Pancreas (tissue), 10 donors: ENCODE measurements around the gene WBP11. TPM values are rescaled to one million over a fixed set of nuclear protein-coding genes. Genes with fewer than 3 reads are reported as not detected.
A peak's percentile ranks its signal among the peaks of the same experiment; 100 is the strongest.

Experiments
- ATAC-seq, 4 donors: fragments of 200-7000 bp; cut with Tn5 transposase; one replicate each; pipeline versions ENCODE4 v1.8.0 to v1.9.1; 2020; ENCODE audit warnings: mild to moderate bottlenecking in 4 of 4, moderate library complexity in 4 of 4
- DNase-seq, 6 donors: peaks; one replicate each; pipeline ENCODE4 v3.0.0-alpha.2; 2020
- FAIRE-seq: peaks from 2 replicates; lab custom pipeline; 2012; peaks lifted over from hg19 to GRCh38; lab: Jason Lieb, UNC
- H3K27ac ChIP-seq, 4 donors: fragments of 200-600 bp; sonication (generic); 1 replicate in 3 of 4; 2 replicates in 1 of 4; pipeline versions ENCODE4 v1.5.0 to v1.8.0; 2020
- H3K27me3 ChIP-seq, 4 donors: fragments of 200-600 bp; one replicate each; pipeline ENCODE4 v1.8.0; 2021
- H3K36me3 ChIP-seq, 3 donors: fragments of 200-600 bp; sonication (generic) in 1 of 3; one replicate each; pipeline versions ENCODE4 v1.5.0 to v1.8.0; 2020 to 2021
- H3K4me1 ChIP-seq, 3 donors: fragments of 200-600 bp; one replicate each; pipeline ENCODE4 v1.8.0; 2021
- H3K4me3 ChIP-seq, 4 donors: fragments of 200-600 bp; sonication (generic) in 2 of 4; one replicate each; pipeline versions ENCODE4 v1.5.0 to v1.8.0; 2020 to 2021
- H3K9me3 ChIP-seq, 4 donors: fragments of 200-600 bp; one replicate each; pipeline ENCODE4 v1.8.0; 2021
- WGBS, 2 donors: extraction: QIAGEN DNeasy Blood & Tissue Kit; methylation state at CpG; one replicate each; pipeline ENCODE4 v1.1.7; 2013; 5-methylcytosine and 5-hydroxymethylcytosine counted together
- intact Hi-C, 3 donors: fragments of 100-400 bp; cut with DNase I; formaldehyde crosslinking; loops; one replicate each; pipeline versions ENCODE4 v1.11.1 to v1.14.2; 2022
- polyA plus RNA-seq, 2 donors: library from polyadenylated mRNA; stranded (reverse); fragments of 200-250 nt; gene quantifications; one replicate each; pipeline ENCODE4 v1.2.3, GENCODE V29; 2013
- total RNA-seq, 6 donors: library from RNA; stranded (reverse); fragmentation: NEBNext Ultra II Directional in 4 of 6; extraction: Animal tissue kit (Norgen Biotek cat#: 25700) in 4 of 6; gene quantifications; one replicate each; pipeline versions ENCODE4 v1.2.1 to v1.2.4, GENCODE V29; 2021 to 2023
- TF ChIP-seq, protein P1 (sequence below), 4 donors: fragments of 200-600 bp; sonication (generic) in 3 of 4; IDR thresholded peaks; one replicate each; pipeline versions ENCODE4 v1.5.0 to v1.8.0; 2021; ENCODE audit warnings: antibody characterized with exemption in 4 of 4
- donor health status: healthy with polysubstance abuse.
- donor health status: DM: no; HTN: no; CAD: no; lungs with moderate emphysema.
- donor health status: DM: no; HTN: no; CAD: no.
- donor health status: control.
- donor health status: control.
- donor health status: Bipolar disorder and iron deficiency.
- donor health status: DM: yes; HTN: yes; CAD: no.
- donor health status: DM: no; HTN: no; CAD: no.
- donor health status: DM: no; HTN: no; CAD: no.
- donor health status: DM: yes; HTN: yes; CAD: no.

The WBP11 gene
- total and polyA plus RNA-seq, 8 donors = 7.9 to 28.5 (median 19.1) TPM

DNA sequence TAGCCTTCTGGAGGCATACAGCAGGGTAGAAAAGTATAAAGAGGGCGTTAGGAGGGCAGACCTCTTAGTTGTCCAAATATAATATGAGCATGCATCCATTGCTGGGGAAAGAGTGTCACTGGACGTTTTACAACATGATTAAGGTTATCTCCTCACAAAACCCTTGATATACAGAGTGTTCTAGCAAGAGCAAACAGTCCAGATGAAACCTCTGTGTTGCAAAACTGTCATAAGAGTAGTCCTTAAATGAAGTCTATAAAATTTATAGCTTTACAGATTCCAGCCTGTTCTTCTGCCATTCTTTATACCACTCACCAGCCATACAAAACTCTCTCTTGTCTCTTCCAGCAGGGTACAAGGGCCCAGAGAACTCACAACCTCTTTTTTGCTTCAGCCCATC lies 21.7 kb downstream of the WBP11 start:
- no peak for DNase-seq
- no peak for ATAC-seq
- Histone ChIP-seq H3K9me3 (no peaks in the 10 kb centered on the region), H3K4me3 (no peak overlapping the region), H3K36me3 (peaks cover 0 to 3% (median 0%) of the 10 kb centered on the region in 3 donors), H3K27me3 (no peaks in the 10 kb centered on the region), H3K27ac (no peak overlapping the region), H3K4me1 (peaks cover 4 to 9% (median 6%) of the 10 kb centered on the region in 3 donors)
- intact Hi-C loops = no loop called here
- FAIRE-seq = no peak
- WGBS, 2 donors = 55% methylated on average over 2 of the region's 2 CpGs
- TF ChIP-seq, protein P1, sequence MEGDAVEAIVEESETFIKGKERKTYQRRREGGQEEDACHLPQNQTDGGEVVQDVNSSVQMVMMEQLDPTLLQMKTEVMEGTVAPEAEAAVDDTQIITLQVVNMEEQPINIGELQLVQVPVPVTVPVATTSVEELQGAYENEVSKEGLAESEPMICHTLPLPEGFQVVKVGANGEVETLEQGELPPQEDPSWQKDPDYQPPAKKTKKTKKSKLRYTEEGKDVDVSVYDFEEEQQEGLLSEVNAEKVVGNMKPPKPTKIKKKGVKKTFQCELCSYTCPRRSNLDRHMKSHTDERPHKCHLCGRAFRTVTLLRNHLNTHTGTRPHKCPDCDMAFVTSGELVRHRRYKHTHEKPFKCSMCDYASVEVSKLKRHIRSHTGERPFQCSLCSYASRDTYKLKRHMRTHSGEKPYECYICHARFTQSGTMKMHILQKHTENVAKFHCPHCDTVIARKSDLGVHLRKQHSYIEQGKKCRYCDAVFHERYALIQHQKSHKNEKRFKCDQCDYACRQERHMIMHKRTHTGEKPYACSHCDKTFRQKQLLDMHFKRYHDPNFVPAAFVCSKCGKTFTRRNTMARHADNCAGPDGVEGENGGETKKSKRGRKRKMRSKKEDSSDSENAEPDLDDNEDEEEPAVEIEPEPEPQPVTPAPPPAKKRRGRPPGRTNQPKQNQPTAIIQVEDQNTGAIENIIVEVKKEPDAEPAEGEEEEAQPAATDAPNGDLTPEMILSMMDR (IDR thresholded peaks at IDR 0.05) = no peak

DNA sequence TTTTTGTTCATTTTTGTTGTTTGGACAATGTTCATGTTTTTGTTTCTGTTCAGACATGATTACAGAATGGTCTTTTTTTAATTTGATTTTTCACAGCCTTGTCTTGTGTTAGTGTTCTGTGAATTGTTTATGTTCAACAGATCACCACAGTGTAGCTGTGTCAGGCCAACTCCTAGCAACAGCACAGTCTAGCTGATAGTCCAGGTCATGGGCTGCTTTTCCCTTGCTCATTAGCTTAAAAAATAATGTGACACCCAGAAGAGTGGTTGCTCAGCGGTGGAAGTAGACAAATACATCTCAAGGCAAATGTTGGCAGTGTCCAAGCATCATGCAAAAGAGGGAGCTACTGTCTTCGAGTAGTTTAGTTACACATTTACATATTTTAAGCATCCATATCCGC lies 22.4 kb downstream of the WBP11 start:
- 69 to 75% methylated on average over 3 of the region's 3 CpGs for WGBS, 2 donors
- Histone ChIP-seq H3K27me3 (no peaks in the 10 kb centered on the region), H3K9me3 (no peaks in the 10 kb centered on the region), H3K36me3 (no peaks in the 10 kb centered on the region), H3K4me1 (peaks cover 9 to 12% (median 10%) of the 10 kb centered on the region in 3 donors), H3K27ac (no peak overlapping the region), H3K4me3 (no peak overlapping the region)
- FAIRE-seq = no peak
- TF ChIP-seq, protein P1 (IDR thresholded peaks at IDR 0.05) = no peak
- ATAC-seq = peak in 1 of 4 donors; percentile 34
- intact Hi-C loops = no loop called here
- DNase-seq = no peak

DNA sequence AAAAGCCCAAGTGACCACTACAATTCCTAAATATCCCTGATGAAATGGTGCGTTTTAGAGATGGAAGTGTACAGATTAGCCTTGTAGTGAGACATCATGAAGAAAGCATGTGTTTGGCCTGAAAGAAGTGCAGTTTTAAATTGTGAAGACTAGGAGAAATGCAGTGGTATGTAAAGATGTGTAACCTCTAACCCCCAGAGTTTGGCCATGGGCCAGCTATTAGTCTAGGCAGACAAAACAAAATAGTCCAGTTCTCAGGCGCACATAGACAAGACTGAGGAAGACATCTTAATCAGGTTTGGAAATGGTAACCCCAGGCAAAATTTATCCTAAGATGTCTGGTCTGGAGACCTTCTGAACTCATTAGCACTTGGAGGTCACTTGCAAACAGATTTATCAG lies 23.4 kb downstream of the WBP11 start:
- DNase-seq (no peak), ATAC-seq (no peak), FAIRE-seq (no peak)
- intact Hi-C loops = no loop called here
- H3K4me3 ChIP-seq = no peak overlapping the region
- H3K36me3 ChIP-seq = no peaks in the 10 kb centered on the region
- H3K27me3 ChIP-seq = no peaks in the 10 kb centered on the region
- no peak overlapping the region for H3K27ac ChIP-seq
- 90 to 94% methylated on average over 2 of the region's 2 CpGs for WGBS, 2 donors
- no peaks in the 10 kb centered on the region for H3K9me3 ChIP-seq
- H3K4me1 ChIP-seq = peaks cover 9 to 12% (median 10%) of the 10 kb centered on the region in 3 donors
- TF ChIP-seq, protein P1 (IDR thresholded peaks at IDR 0.05) = no peak

DNA sequence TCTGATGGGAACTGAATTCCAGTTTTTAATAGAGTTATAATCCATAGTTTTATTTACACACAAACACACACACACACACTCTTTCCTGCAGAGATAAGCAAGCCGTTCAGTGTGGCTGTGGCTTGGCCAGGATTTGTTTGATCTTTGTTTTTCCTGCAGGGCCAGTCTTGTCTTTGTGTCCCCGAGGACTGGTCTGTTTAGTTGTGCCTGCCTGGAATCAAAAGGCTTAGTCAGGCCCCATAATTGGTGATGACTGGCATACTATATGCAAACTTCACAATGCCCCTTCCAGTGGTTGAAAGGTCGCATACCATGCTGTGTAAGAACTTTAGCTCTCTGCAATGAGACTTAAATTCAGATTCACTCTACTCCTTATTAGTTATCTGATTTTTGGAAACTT lies 26.0 kb downstream of the WBP11 start:
- H3K36me3 ChIP-seq = no peaks in the 10 kb centered on the region
- peak in 3 of 6 donors; percentile 42 to 58 (median 55) for DNase-seq
- WGBS, 2 donors = 19 to 21% methylated on average over 3 of the region's 3 CpGs
- peak in 3 of 4 donors; percentile 19 to 32 (median 26) for ATAC-seq
- no peak for FAIRE-seq
- peak overlapping the region in 1 of 4 donors; percentile 52 for H3K4me3 ChIP-seq
- peaks cover 9 to 12% (median 10%) of the 10 kb centered on the region in 3 donors for H3K4me1 ChIP-seq
- TF ChIP-seq, protein P1 (IDR thresholded peaks at IDR 0.05) = no peak
- intact Hi-C loops = no loop called here
- H3K27ac ChIP-seq = peak overlapping the region in 3 of 4 donors; percentile 93 to 99 (median 99)
- H3K27me3 ChIP-seq = no peaks in the 10 kb centered on the region
- no peaks in the 10 kb centered on the region for H3K9me3 ChIP-seq

DNA sequence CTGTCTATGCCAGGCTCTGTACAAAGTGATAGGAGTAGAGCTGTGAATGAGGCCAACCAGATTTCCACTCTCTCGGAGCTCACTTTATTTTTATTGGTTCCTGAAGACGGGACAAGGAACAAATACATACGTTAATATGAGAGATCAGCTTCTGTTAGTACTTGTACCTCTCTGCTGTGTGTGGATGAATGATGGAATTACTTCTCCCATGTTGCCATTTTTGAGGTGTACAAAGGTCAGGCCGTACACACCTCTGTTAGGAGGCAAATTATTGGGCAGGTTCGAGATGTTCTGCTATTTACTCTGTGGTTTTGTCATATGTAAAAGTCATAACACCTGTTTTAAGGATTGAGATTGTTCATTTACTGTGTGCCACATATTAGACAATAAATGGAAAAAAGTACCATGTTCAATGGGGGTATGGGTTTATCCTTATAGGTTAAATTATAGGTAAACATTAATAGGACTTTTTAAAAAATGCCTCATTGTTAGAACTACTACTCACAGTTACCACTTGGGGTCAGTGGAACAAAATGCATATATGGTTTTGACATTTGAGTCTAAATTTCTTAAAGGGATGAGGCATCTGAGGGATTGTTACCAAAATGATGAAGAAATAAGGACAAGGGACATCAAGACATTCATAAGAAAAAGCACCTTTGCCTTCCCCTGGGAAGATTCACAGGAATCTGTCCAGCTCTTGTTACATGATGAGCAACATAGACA lies 26.9 kb downstream of the WBP11 start:
- TF ChIP-seq, protein P1 (IDR thresholded peaks at IDR 0.05) = no peak
- DNase-seq (no peak), ATAC-seq (peak in 1 of 4 donors; percentile 1), FAIRE-seq (no peak)
- H3K4me1 ChIP-seq = peaks cover 10 to 14% (median 13%) of the 10 kb centered on the region in 3 donors
- H3K4me3 ChIP-seq = peak overlapping the region in 3 of 4 donors; percentile 50 to 74 (median 52)
- no peaks in the 10 kb centered on the region for H3K27me3 ChIP-seq
- H3K36me3 ChIP-seq = no peaks in the 10 kb centered on the region
- peak overlapping the region; percentile 93 to 99 (median 98) for H3K27ac ChIP-seq
- 37 to 39% methylated on average over 5 of the region's 5 CpGs for WGBS, 2 donors
- intact Hi-C loops = no loop called here
- H3K9me3 ChIP-seq = no peaks in the 10 kb centered on the region
